OCI-LY1 (cell line): ENCODE data around the gene BEX2.

Source experiments
- H2AFZ ChIP-seq: fragments of 200-600 bp; sonication (generic), shearing (Covaris generic); 2 replicates; pipeline ENCODE4 v1.6.0; 2014; ENCODE audit warnings: antibody characterized with exemption, mild to moderate bottlenecking, low read length
- H3F3A ChIP-seq: fragments of 200-600 bp; sonication (generic), shearing (Covaris generic); 2 replicates; pipeline ENCODE4 v1.6.0; 2014; ENCODE audit warnings: mild to moderate bottlenecking, antibody characterized with exemption, low read length, moderate library complexity; ENCODE audit not compliant: insufficient read depth
- H3K27ac ChIP-seq: fragments of 200-600 bp; sonication (generic); 2 replicates; pipeline ENCODE4 v1.5.1; 2014; ENCODE audit warnings: low read length, mixed run types, mild to moderate bottlenecking, low read depth; ENCODE audit not compliant: poor library complexity, severe bottlenecking
- H3K27me3 ChIP-seq: fragments of 200-600 bp; sonication (generic); 2 replicates; pipeline ENCODE4 v1.6.0; 2014; ENCODE audit warnings: antibody characterized with exemption, mild to moderate bottlenecking, low read length, moderate library complexity; ENCODE audit not compliant: insufficient read depth
- H3K36me3 ChIP-seq: fragments of 200-600 bp; sonication (generic); 2 replicates; pipeline ENCODE4 v1.6.1; 2014; ENCODE audit warnings: mild to moderate bottlenecking, antibody characterized with exemption, low read length, moderate library complexity, mixed read lengths; ENCODE audit not compliant: insufficient read depth
- H3K4me1 ChIP-seq: fragments of 200-600 bp; sonication (generic); 2 replicates; pipeline ENCODE4 v1.5.1; 2014; ENCODE audit warnings: mild to moderate bottlenecking, low read length, moderate library complexity; ENCODE audit not compliant: insufficient read depth, severe bottlenecking
- H3K4me2 ChIP-seq: fragments of 200-600 bp; sonication (generic), shearing (Covaris generic); 2 replicates; pipeline ENCODE4 v1.6.1; 2014; ENCODE audit warnings: low read length
- H3K4me3 ChIP-seq: fragments of 200-600 bp; sonication (generic); 2 replicates; pipeline ENCODE4 v1.5.1; 2014; ENCODE audit warnings: low read length, low read depth, mild to moderate bottlenecking, mixed read lengths; ENCODE audit not compliant: poor library complexity, severe bottlenecking
- H3K79me2 ChIP-seq: fragments of 200-600 bp; shearing (Covaris generic); 2 replicates; pipeline ENCODE4 v1.6.1; 2016; ENCODE audit warnings: mixed run types, low read length, mixed read lengths; ENCODE audit not compliant: insufficient read depth
- H3K9ac ChIP-seq: fragments of 200-600 bp; sonication (generic), shearing (Covaris generic); 2 replicates; pipeline ENCODE4 v1.6.1; 2014; ENCODE audit warnings: mild to moderate bottlenecking, low read length, mixed read lengths
- H3K9me2 ChIP-seq: fragments of 200-600 bp; sonication (generic), shearing (Covaris generic); 2 replicates; pipeline ENCODE4 v1.6.1; 2014; ENCODE audit warnings: low read depth, mild to moderate bottlenecking, low read length, mixed read lengths
- H3K9me3 ChIP-seq: fragments of 200-600 bp; shearing (Covaris generic); 2 replicates; pipeline ENCODE4 v1.6.1; 2014; ENCODE audit warnings: low read length, mixed read lengths
- H4K20me1 ChIP-seq: fragments of 200-600 bp; sonication (generic), shearing (Covaris generic); 2 replicates; pipeline ENCODE4 v1.6.0; 2016; ENCODE audit warnings: mild to moderate bottlenecking, low read length; ENCODE audit not compliant: insufficient read depth
- CTCF ChIP-seq: fragments of 200-600 bp; sonication (generic), shearing (Covaris generic); IDR thresholded peaks from 2 replicates; pipeline ENCODE4 v1.5.1; 2017; ENCODE audit warnings: mild to moderate bottlenecking, antibody characterized with exemption, low read length, moderate library complexity, mixed read lengths
- EZH2 ChIP-seq: fragments of 200-600 bp; sonication (generic), shearing (Covaris generic); IDR thresholded peaks from 2 replicates; pipeline ENCODE4 v1.8.0; 2017; ENCODE audit warnings: borderline replicate concordance, mixed run types, mild to moderate bottlenecking, antibody characterized with exemption, low read length, moderate library complexity, mixed read lengths

The BEX2 gene

GRCh38 chrX:103356858-103357257 is 46.1 kb upstream of the BEX2 start:
- no peaks in the 10 kb centered on the region for H3F3A ChIP-seq
- H3K79me2 ChIP-seq: no peaks in the 10 kb centered on the region
- H3K9me3 ChIP-seq: no peaks in the 10 kb centered on the region
- peak overlapping the region; percentile 33 for H3K4me3 ChIP-seq
- no peaks in the 10 kb centered on the region for H4K20me1 ChIP-seq
- H3K27me3 ChIP-seq: no peaks in the 10 kb centered on the region
- no peaks in the 10 kb centered on the region for H3K9me2 ChIP-seq
- H3K9ac ChIP-seq: no peak overlapping the region
- H3K4me1 ChIP-seq: no peaks in the 10 kb centered on the region
- no peak overlapping the region for H3K27ac ChIP-seq
- H3K4me2 ChIP-seq: peak overlapping the region; percentile 36; the same call in 1 of the 2 replicates
- TF ChIP-seq EZH2 (no peak), CTCF (no peak)
- H2AFZ ChIP-seq: no peak overlapping the region
- H3K36me3 ChIP-seq: no peaks in the 10 kb centered on the region

GRCh38 chrX:103356130-103356798 is 45.5 kb upstream of the BEX2 start, which contains the start of gene TCEAL9:
TCEAL9 (plus strand) TSS chrX:103356506; CDS start chrX:103357685, 1,179 bp downstream.
- H3K27me3 ChIP-seq: no peaks in the 10 kb centered on the region
- H3K4me1 ChIP-seq: no peaks in the 10 kb centered on the region
- H3K4me3 ChIP-seq: peak within 1 kb of the TSS; percentile 33
- no peaks in the 10 kb centered on the region for H3K36me3 ChIP-seq
- H4K20me1 ChIP-seq: no peaks in the 10 kb centered on the region
- H3K9ac ChIP-seq: no peak within 1 kb of the TSS
- no peaks in the 10 kb centered on the region for H3F3A ChIP-seq
- H3K4me2 ChIP-seq: peak within 1 kb of the TSS; percentile 36; the same call in 1 of the 2 replicates
- H3K79me2 ChIP-seq: no peaks in the 10 kb centered on the region
- H3K9me3 ChIP-seq: no peaks in the 10 kb centered on the region
- no peaks in the 10 kb centered on the region for H3K9me2 ChIP-seq
- TF ChIP-seq EZH2 (no peak), CTCF (no peak)
- H3K27ac ChIP-seq: no peak within 1 kb of the TSS
- H2AFZ ChIP-seq: no peak within 1 kb of the TSS

- H3K9me3 ChIP-seq: no peaks in the 10 kb centered on the region
- H3K27me3 ChIP-seq: no peaks in the 10 kb centered on the region
- H3K4me2 ChIP-seq: no peak overlapping the region
- no peaks in the 10 kb centered on the region for H3F3A ChIP-seq
- no peaks in the 10 kb centered on the region for H3K4me1 ChIP-seq
- H3K9ac ChIP-seq: no peak overlapping the region
- no peak overlapping the region for H2AFZ ChIP-seq
- H3K9me2 ChIP-seq: no peaks in the 10 kb centered on the region
- no peak overlapping the region for H3K4me3 ChIP-seq
- TF ChIP-seq EZH2 (no peak), CTCF (no peak)
- no peak overlapping the region for H3K27ac ChIP-seq
- no peaks in the 10 kb centered on the region for H3K79me2 ChIP-seq
- H4K20me1 ChIP-seq: no peaks in the 10 kb centered on the region
- H3K36me3 ChIP-seq: no peaks in the 10 kb centered on the region
Observed at GRCh38 chrX:103347682-103348397, 37.0 kb upstream of the BEX2 start.
